Prostate gland (tissue), 2 donors: ENCODE measurements around the gene BNC2.

Experiments
- POLR2A ChIP-seq: fragments of 450-650 bp; IDR thresholded peaks from one replicate; pipeline ENCODE4 v1.6.1; 2016; ENCODE audit warnings: antibody characterized with exemption, mild to moderate bottlenecking
- TF ChIP-seq, protein P1 (sequence below), 4 experiments: fragments of 200-600 bp in 2 of 4; fragments of 450-650 bp in 2 of 4; sonication (generic) in 2 of 4; IDR thresholded peaks; 1 replicate in 3 of 4; 2 replicates in 1 of 4; pipeline ENCODE4 v1.5.1; 2016 to 2019; ENCODE audit warnings: antibody characterized with exemption in 4 of 4, mild to moderate bottlenecking in 2 of 4, moderate library complexity in 2 of 4

DNA sequence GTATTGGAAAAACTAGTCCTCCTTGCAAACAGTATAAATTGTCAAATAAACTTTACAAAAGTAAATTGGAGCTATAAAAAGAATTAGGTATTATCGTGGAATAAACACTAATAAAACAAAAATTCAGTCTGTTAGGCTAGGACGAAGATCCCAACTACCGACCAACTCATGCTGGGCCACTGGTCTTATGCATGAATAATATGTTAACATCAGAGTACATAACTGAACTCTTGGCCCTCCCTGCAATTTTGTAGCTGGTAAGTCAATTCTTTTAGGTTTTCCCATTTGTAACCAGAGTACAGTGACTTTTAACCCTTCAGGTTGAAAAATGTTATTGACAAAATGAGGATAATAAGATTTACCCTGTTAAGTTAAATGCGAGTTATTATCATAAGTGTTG lies 428.7 kb downstream of the BNC2 start:
- TF ChIP-seq, protein P1, sequence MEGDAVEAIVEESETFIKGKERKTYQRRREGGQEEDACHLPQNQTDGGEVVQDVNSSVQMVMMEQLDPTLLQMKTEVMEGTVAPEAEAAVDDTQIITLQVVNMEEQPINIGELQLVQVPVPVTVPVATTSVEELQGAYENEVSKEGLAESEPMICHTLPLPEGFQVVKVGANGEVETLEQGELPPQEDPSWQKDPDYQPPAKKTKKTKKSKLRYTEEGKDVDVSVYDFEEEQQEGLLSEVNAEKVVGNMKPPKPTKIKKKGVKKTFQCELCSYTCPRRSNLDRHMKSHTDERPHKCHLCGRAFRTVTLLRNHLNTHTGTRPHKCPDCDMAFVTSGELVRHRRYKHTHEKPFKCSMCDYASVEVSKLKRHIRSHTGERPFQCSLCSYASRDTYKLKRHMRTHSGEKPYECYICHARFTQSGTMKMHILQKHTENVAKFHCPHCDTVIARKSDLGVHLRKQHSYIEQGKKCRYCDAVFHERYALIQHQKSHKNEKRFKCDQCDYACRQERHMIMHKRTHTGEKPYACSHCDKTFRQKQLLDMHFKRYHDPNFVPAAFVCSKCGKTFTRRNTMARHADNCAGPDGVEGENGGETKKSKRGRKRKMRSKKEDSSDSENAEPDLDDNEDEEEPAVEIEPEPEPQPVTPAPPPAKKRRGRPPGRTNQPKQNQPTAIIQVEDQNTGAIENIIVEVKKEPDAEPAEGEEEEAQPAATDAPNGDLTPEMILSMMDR (IDR thresholded peaks at IDR 0.05), result no peak
- no peak for TF ChIP-seq POLR2A
